Lower lobe of right lung (tissue), 2 donors: ENCODE data around the gene EXOC1L. TPM values are rescaled to one million over a fixed set of nuclear protein-coding genes. Genes with fewer than 3 reads are reported as not detected.

ENCODE experiments used
- ATAC-seq, 2 donors: fragments of 200-7000 bp; cut with Tn5 transposase; one replicate each; pipeline ENCODE4 v1.9.1; 2020 to 2022; ENCODE audit warnings: mild to moderate bottlenecking in 2 of 2, moderate library complexity in 2 of 2
- DNase-seq: peaks from one replicate; pipeline ENCODE4 v3.0.0-alpha.2; 2020
- H3K27ac ChIP-seq: fragments of 200-600 bp; one replicate; pipeline ENCODE4 v1.8.0; 2022
- H3K27me3 ChIP-seq: fragments of 200-600 bp; one replicate; pipeline ENCODE4 v1.8.0; 2022; ENCODE audit warnings: low read depth
- H3K36me3 ChIP-seq: fragments of 200-600 bp; one replicate; pipeline ENCODE4 v1.8.0; 2022; ENCODE audit warnings: mild to moderate bottlenecking
- H3K4me1 ChIP-seq: fragments of 200-600 bp; one replicate; pipeline ENCODE4 v1.8.0; 2022
- H3K4me3 ChIP-seq: fragments of 200-600 bp; one replicate; pipeline ENCODE4 v1.8.0; 2022; ENCODE audit warnings: mild to moderate bottlenecking
- H3K9me3 ChIP-seq: fragments of 200-600 bp; one replicate; pipeline ENCODE4 v1.8.0; 2022
- CTCF ChIP-seq: fragments of 200-600 bp; IDR thresholded peaks from one replicate; pipeline ENCODE4 v1.8.0; 2022; ENCODE audit warnings: antibody characterized with exemption, mild to moderate bottlenecking
- intact Hi-C: fragments of 100-400 bp; cut with DNase I; formaldehyde crosslinking; loops from one replicate; pipeline ENCODE4 v1.11.0; 2022
- total RNA-seq: library from RNA; stranded (reverse); fragmentation: NEBNext Ultra II Directional; extraction: Animal tissue kit (Norgen Biotek cat#: 25700); gene quantifications from one replicate; pipeline ENCODE4 v1.2.1, GENCODE V29; 2021
- donor health status: DM: no; HTN: yes; CAD: no; lungs with severe emphysema.

EXOC1L gene
- total RNA-seq, 1 donor from 2014 or later: not detected

- H3K4me1 ChIP-seq: peaks cover 7% of the 10 kb centered on the region
- intact Hi-C loops: no loop called here
- no peaks in the 10 kb centered on the region for H3K9me3 ChIP-seq
- ATAC-seq (no peak), DNase-seq (no peak)
- peaks cover 22% of the 10 kb centered on the region for H3K27me3 ChIP-seq
- H3K27ac ChIP-seq: no peak overlapping the region
- no peaks in the 10 kb centered on the region for H3K36me3 ChIP-seq
- no peak for TF ChIP-seq CTCF
- H3K4me3 ChIP-seq: no peak overlapping the region
These were observed 27.9 kb upstream of the EXOC1L start for GRCh38 chr4:55791666-55792065.

- DNase-seq (peak; percentile 39), ATAC-seq (peak; percentile 37 to 54)
- H3K36me3 ChIP-seq: no peaks in the 10 kb centered on the region
- peaks cover 7% of the 10 kb centered on the region for H3K4me1 ChIP-seq
- peaks cover 22% of the 10 kb centered on the region for H3K27me3 ChIP-seq
- no peak for TF ChIP-seq CTCF
- H3K27ac ChIP-seq: no peak overlapping the region
- intact Hi-C loops: no loop called here
- no peaks in the 10 kb centered on the region for H3K9me3 ChIP-seq
- H3K4me3 ChIP-seq: peak overlapping the region; percentile 27
These were observed 26.1 kb upstream of the EXOC1L start for GRCh38 chr4:55793479-55793878.

- TF ChIP-seq CTCF: no peak
- Histone ChIP-seq H3K36me3 (no peaks in the 10 kb centered on the region), H3K4me1 (peaks cover 7% of the 10 kb centered on the region), H3K27ac (no peak overlapping the region), H3K9me3 (no peaks in the 10 kb centered on the region), H3K27me3 (peaks cover 22% of the 10 kb centered on the region), H3K4me3 (no peak overlapping the region)
- ATAC-seq (no peak), DNase-seq (no peak)
- intact Hi-C loops: no loop called here
These were observed 25.5 kb upstream of the EXOC1L start for GRCh38 chr4:55794053-55794452.

- H3K4me3 ChIP-seq: no peak overlapping the region
- no peaks in the 10 kb centered on the region for H3K9me3 ChIP-seq
- H3K36me3 ChIP-seq: no peaks in the 10 kb centered on the region
- intact Hi-C loops: no loop called here
- DNase-seq: no peak
- peaks cover 22% of the 10 kb centered on the region for H3K27me3 ChIP-seq
- peaks cover 7% of the 10 kb centered on the region for H3K4me1 ChIP-seq
- no peak for ATAC-seq
- no peak for TF ChIP-seq CTCF
- no peak overlapping the region for H3K27ac ChIP-seq
These were observed 24.2 kb upstream of the EXOC1L start for GRCh38 chr4:55795341-55795740.

GRCh38 chr4:55801498-55801897 is 18.1 kb upstream of the EXOC1L start:
- Histone ChIP-seq H3K9me3 (no peaks in the 10 kb centered on the region), H3K4me3 (no peak overlapping the region), H3K27ac (no peak overlapping the region), H3K4me1 (no peaks in the 10 kb centered on the region), H3K36me3 (no peaks in the 10 kb centered on the region), H3K27me3 (no peaks in the 10 kb centered on the region)
- intact Hi-C loops: no loop called here
- no peak for DNase-seq
- TF ChIP-seq CTCF: no peak
- no peak for ATAC-seq

- Histone ChIP-seq H3K27me3 (no peaks in the 10 kb centered on the region), H3K27ac (no peak overlapping the region), H3K4me3 (no peak overlapping the region), H3K4me1 (no peaks in the 10 kb centered on the region), H3K9me3 (no peaks in the 10 kb centered on the region), H3K36me3 (no peaks in the 10 kb centered on the region)
- ATAC-seq: no peak
- no peak for DNase-seq
- TF ChIP-seq CTCF: no peak
- intact Hi-C loops: no loop called here
These were observed 12.0 kb upstream of the EXOC1L start for GRCh38 chr4:55807556-55807955.
